ENCODE measurements around the gene PTPN13.

The PTPN13 gene

DNA sequence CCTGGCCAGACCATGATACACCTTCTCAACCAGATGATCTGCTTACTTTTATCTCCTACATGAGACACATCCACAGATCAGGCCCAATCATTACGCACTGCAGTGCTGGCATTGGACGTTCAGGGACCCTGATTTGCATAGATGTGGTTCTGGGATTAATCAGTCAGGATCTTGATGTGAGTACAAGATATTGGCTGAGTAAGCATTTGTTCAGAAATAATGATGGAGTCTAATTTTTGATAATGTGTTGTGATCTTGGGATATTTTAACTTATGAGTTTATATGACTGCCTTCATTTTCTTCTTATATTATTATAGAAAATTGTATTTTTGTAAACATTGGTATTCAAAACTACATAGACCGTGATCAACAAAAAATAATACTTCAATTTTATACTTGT lies 215.7 kb downstream of the PTPN13 start:
- TF ChIP-seq, protein P1, sequence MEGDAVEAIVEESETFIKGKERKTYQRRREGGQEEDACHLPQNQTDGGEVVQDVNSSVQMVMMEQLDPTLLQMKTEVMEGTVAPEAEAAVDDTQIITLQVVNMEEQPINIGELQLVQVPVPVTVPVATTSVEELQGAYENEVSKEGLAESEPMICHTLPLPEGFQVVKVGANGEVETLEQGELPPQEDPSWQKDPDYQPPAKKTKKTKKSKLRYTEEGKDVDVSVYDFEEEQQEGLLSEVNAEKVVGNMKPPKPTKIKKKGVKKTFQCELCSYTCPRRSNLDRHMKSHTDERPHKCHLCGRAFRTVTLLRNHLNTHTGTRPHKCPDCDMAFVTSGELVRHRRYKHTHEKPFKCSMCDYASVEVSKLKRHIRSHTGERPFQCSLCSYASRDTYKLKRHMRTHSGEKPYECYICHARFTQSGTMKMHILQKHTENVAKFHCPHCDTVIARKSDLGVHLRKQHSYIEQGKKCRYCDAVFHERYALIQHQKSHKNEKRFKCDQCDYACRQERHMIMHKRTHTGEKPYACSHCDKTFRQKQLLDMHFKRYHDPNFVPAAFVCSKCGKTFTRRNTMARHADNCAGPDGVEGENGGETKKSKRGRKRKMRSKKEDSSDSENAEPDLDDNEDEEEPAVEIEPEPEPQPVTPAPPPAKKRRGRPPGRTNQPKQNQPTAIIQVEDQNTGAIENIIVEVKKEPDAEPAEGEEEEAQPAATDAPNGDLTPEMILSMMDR (IDR thresholded peaks at IDR 0.05; ENCODE audit: extremely low read depth, insufficient read depth, missing control alignments), result no peak
- no peak for DNase-seq (ENCODE audit: low spot score)
- in situ Hi-C loops (cut with MboI; ENCODE audit: low pct_unique_long_range_greater_than_20kb, low sequenced_read_pairs, unreplicated experiment), result no loop called here

DNA sequence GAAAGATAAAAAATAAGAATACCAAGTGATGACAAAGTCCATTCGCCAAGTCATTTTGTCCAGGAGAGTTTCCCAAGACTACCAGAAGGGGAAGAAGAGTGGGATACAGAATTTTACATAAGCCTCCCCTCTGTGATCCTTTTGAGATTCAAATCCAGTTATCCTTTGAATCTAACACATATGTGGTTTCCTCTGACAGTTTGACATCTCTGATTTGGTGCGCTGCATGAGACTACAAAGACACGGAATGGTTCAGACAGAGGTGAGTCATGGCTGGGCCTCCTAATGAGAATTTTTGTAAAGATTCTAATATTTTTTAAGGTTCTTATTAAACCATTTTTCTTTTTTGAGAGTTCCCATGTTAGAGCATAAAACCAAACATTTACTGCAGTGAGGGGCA lies 216.7 kb downstream of the PTPN13 start:
- TF ChIP-seq, protein P1 (IDR thresholded peaks at IDR 0.05; ENCODE audit: extremely low read depth, insufficient read depth, missing control alignments), result no peak
- no peak for DNase-seq (ENCODE audit: low spot score)
- in situ Hi-C loops (cut with MboI; ENCODE audit: low pct_unique_long_range_greater_than_20kb, low sequenced_read_pairs, unreplicated experiment), result no loop called here

DNA sequence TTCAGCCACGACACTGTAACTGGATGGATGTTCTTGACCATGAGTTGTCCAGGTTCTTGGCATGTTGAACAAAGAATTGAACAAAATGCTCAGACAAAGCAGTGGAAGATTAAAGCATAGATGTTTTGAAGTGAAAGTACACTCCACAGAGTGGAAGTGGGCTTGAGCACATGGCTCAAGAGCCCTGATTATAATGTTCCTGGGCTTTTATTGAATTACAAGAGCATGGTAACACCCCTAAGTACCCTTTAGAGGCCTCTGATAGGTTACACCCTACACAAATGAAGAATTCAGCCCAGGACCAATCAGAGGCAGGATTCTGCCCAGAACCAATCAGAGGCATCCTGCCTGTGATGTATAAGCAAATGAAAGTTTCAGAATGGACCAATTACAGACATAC lies 221.5 kb downstream of the PTPN13 start:
- DNase-seq (ENCODE audit: low spot score), result no peak
- TF ChIP-seq, protein P1 (IDR thresholded peaks at IDR 0.05; ENCODE audit: extremely low read depth, insufficient read depth, missing control alignments), result no peak
- in situ Hi-C loops (cut with MboI; ENCODE audit: low pct_unique_long_range_greater_than_20kb, low sequenced_read_pairs, unreplicated experiment), result no loop called here

- TF ChIP-seq, protein P1 (IDR thresholded peaks at IDR 0.05; ENCODE audit: extremely low read depth, insufficient read depth, missing control alignments), result no peak
- DNase-seq (ENCODE audit: low spot score), result no peak
- in situ Hi-C loops (cut with MboI; ENCODE audit: low pct_unique_long_range_greater_than_20kb, low sequenced_read_pairs, unreplicated experiment), result no loop called here
These were observed 222.6 kb downstream of the PTPN13 start for GRCh38 chr4:86816501-86817273.

- DNase-seq (ENCODE audit: low spot score), result no peak
- TF ChIP-seq, protein P1 (IDR thresholded peaks at IDR 0.05; ENCODE audit: extremely low read depth, insufficient read depth, missing control alignments), result no peak
These were observed 224.1 kb downstream of the PTPN13 start for GRCh38 chr4:86818211-86818610.

GRCh38 chr4:86818841-86819240 lies 224.7 kb downstream of the PTPN13 start:
- TF ChIP-seq, protein P1 (IDR thresholded peaks at IDR 0.05; ENCODE audit: extremely low read depth, insufficient read depth, missing control alignments), result no peak
- DNase-seq (ENCODE audit: low spot score), result no peak
- in situ Hi-C loops (cut with MboI; ENCODE audit: low pct_unique_long_range_greater_than_20kb, low sequenced_read_pairs, unreplicated experiment), result no loop called here

More at GRCh38 chr4:86818211-86818610, 224.1 kb downstream of the PTPN13 start:
- in situ Hi-C loops (cut with MboI; ENCODE audit: low pct_unique_long_range_greater_than_20kb, low sequenced_read_pairs, unreplicated experiment), result no loop called here
